MM.1S (cell line): ENCODE measurements around the gene CNTNAP2.

Source experiments
- DNase-seq: peaks from one replicate; pipeline ENCODE4 v3.0.0-alpha.2; 2015
- H2AFZ ChIP-seq: fragments of 300-600 bp; sonication (generic); 2 replicates; pipeline ENCODE4 v1.6.0; 2016; ENCODE audit warnings: antibody characterized with exemption, low read length
- H3F3A ChIP-seq: fragments of 300-600 bp; sonication (generic); 2 replicates; pipeline ENCODE4 v1.6.1; 2016; ENCODE audit warnings: mild to moderate bottlenecking, antibody characterized with exemption, low read length, moderate library complexity, mixed read lengths; ENCODE audit not compliant: insufficient read depth
- H3K27ac ChIP-seq: fragments of 300-600 bp; sonication (generic); 2 replicates; pipeline ENCODE4 v1.5.1; 2016; ENCODE audit warnings: mild to moderate bottlenecking, low read length
- H3K27me3 ChIP-seq: fragments of 300-600 bp; sonication (generic); replicated peaks from 2 replicates; pipeline ENCODE4 v1.6.0; 2016; ENCODE audit warnings: low read length; ENCODE audit not compliant: insufficient read depth
- H3K36me3 ChIP-seq: fragments of 300-600 bp; sonication (generic); replicated peaks from 2 replicates; pipeline ENCODE4 v1.6.1; 2016; ENCODE audit warnings: mild to moderate bottlenecking, low read length, mixed read lengths; ENCODE audit not compliant: insufficient read depth
- H3K4me1 ChIP-seq: fragments of 300-600 bp; sonication (generic); 2 replicates; pipeline ENCODE4 v1.6.1; 2016; ENCODE audit warnings: low read length, mixed read lengths
- H3K4me2 ChIP-seq: fragments of 300-600 bp; sonication (generic); 2 replicates; pipeline ENCODE4 v1.6.0; 2016; ENCODE audit warnings: low read depth, low read length
- H3K4me3 ChIP-seq: fragments of 300-600 bp; sonication (generic); 2 replicates; pipeline ENCODE4 v1.5.1; 2016; ENCODE audit warnings: low read length, mixed read lengths
- H3K79me2 ChIP-seq: fragments of 300-600 bp; sonication (generic); 2 replicates; pipeline ENCODE4 v1.6.1; 2016; ENCODE audit warnings: mixed run types, low read length, mixed read lengths
- H3K9ac ChIP-seq: fragments of 300-600 bp; sonication (generic); 2 replicates; pipeline ENCODE4 v1.6.1; 2016; ENCODE audit warnings: low read length, mixed read lengths
- H3K9me2 ChIP-seq: fragments of 300-600 bp; sonication (generic); replicated peaks from 2 replicates; pipeline ENCODE4 v1.6.1; 2016; ENCODE audit warnings: mild to moderate bottlenecking, low read length, mixed read lengths; ENCODE audit not compliant: insufficient read depth
- H3K9me3 ChIP-seq: fragments of 300-600 bp; sonication (generic); replicated peaks from 2 replicates; pipeline ENCODE4 v1.6.1; 2016; ENCODE audit warnings: mild to moderate bottlenecking, low read length, mixed read lengths; ENCODE audit not compliant: insufficient read depth
- H4K20me1 ChIP-seq: fragments of 300-600 bp; sonication (generic); 2 replicates; pipeline ENCODE4 v1.6.1; 2016; ENCODE audit warnings: mild to moderate bottlenecking, low read length, moderate library complexity, mixed read lengths; ENCODE audit not compliant: insufficient read depth
- EZH2 ChIP-seq: fragments of 300-600 bp; sonication (generic); optimal IDR thresholded peaks from 2 replicates; pipeline ENCODE3; 2017; ENCODE audit warnings: low read depth, mild to moderate bottlenecking, antibody characterized with exemption, low read length, mixed read lengths
- EZH2phosphoT487 ChIP-seq: fragments of 300-600 bp; sonication (generic); IDR thresholded peaks from 2 replicates; pipeline ENCODE4 v1.6.1; 2018; ENCODE audit warnings: antibody characterized with exemption, low read length
- TF ChIP-seq, protein P1 (sequence below): fragments of 300-600 bp; sonication (generic); IDR thresholded peaks from 2 replicates; pipeline ENCODE4 v1.5.1; 2016; ENCODE audit warnings: antibody characterized with exemption, low read length, mixed read lengths

Gene CNTNAP2

DNA sequence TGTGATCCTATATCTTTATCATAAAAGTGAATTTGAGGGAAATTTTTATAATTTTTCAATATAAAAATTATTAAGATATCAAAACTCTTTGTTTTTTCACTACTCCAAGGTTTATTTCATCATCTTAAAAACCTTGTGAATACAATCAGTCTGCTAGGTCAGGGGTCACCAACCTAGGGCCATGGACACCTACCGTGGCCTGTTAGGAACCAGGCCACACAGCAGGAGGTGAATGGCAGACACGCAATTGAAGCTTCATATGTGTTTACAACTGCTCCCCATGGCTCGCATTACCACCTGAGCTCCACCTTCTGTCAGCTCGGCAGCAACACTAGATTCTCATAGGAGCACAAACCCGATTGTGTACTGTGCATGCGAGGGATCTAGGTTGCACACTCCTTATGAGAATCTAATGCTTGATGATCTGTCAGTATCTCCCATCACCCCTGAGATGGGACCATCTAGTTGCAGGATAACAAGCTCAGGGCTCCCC is 2202.8 kb downstream of the CNTNAP2 start:
- no peak for TF ChIP-seq EZH2phosphoT487
- TF ChIP-seq EZH2, result no peak
- TF ChIP-seq, protein P1, sequence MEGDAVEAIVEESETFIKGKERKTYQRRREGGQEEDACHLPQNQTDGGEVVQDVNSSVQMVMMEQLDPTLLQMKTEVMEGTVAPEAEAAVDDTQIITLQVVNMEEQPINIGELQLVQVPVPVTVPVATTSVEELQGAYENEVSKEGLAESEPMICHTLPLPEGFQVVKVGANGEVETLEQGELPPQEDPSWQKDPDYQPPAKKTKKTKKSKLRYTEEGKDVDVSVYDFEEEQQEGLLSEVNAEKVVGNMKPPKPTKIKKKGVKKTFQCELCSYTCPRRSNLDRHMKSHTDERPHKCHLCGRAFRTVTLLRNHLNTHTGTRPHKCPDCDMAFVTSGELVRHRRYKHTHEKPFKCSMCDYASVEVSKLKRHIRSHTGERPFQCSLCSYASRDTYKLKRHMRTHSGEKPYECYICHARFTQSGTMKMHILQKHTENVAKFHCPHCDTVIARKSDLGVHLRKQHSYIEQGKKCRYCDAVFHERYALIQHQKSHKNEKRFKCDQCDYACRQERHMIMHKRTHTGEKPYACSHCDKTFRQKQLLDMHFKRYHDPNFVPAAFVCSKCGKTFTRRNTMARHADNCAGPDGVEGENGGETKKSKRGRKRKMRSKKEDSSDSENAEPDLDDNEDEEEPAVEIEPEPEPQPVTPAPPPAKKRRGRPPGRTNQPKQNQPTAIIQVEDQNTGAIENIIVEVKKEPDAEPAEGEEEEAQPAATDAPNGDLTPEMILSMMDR, result no peak
- no peaks in the 10 kb centered on the region for H3K27me3 ChIP-seq
- no peaks in the 10 kb centered on the region for H3K4me1 ChIP-seq
- H3K27ac ChIP-seq, result no peak overlapping the region
- no peaks in the 10 kb centered on the region for H3K79me2 ChIP-seq
- no peak overlapping the region for H3K9ac ChIP-seq
- H2AFZ ChIP-seq, result no peak overlapping the region
- no peak overlapping the region for H3K4me2 ChIP-seq
- H3F3A ChIP-seq, result no peaks in the 10 kb centered on the region
- no peaks in the 10 kb centered on the region for H4K20me1 ChIP-seq
- no peaks in the 10 kb centered on the region for H3K36me3 ChIP-seq
- no peaks in the 10 kb centered on the region for H3K9me3 ChIP-seq
- no peak for DNase-seq
- H3K9me2 ChIP-seq, result no peaks in the 10 kb centered on the region
- no peak overlapping the region for H3K4me3 ChIP-seq

DNA sequence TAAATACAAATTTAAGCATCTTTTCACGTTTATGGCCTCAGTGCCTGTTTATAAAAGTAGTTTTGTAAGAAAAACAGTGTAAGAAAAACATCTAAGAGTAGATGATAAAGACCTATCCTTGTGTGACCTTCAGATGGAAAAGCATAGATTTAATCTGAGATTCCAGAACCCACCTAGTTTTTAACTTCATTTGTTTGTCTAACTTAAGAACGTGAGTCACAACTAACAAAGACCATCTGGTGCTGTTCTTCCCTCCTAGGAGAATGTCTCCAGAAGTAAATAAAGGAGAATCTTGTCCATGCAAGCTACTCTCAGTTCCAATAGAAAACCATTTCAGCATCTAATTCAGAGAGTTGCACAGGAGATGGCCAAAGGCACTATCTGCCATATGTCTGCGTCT is 2208.6 kb downstream of the CNTNAP2 start:
- no peak for TF ChIP-seq EZH2
- TF ChIP-seq, protein P1, result no peak
- Histone ChIP-seq H3K4me2 (no peak overlapping the region), H3K27ac (no peak overlapping the region), H3K36me3 (no peaks in the 10 kb centered on the region), H3K9me2 (no peaks in the 10 kb centered on the region), H3K4me1 (no peaks in the 10 kb centered on the region), H4K20me1 (no peaks in the 10 kb centered on the region), H3K9ac (no peak overlapping the region), H3K79me2 (no peaks in the 10 kb centered on the region), H3K4me3 (no peak overlapping the region), H2AFZ (no peak overlapping the region), H3K27me3 (no peaks in the 10 kb centered on the region), H3F3A (no peaks in the 10 kb centered on the region), H3K9me3 (no peaks in the 10 kb centered on the region)
- DNase-seq, result no peak

DNA sequence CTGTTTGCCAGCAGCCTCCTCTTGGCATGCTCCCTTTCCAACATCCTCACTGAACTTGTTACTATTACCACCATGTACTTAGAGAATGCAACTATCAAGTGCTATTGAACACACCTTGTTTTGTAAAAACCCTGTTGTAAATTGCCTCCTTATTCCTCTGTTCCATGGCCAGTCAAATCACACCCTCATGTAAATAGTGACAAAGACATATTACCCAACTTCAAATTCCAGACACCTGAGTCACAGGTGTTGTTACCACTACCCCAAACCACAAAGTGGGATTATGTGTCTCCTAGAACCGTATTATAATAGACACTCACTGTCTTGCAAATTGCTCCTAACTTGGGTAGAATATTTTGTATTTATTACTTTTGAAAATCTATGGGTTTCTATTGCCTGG is 2210.8 kb downstream of the CNTNAP2 start:
- Histone ChIP-seq H3F3A (no peaks in the 10 kb centered on the region), H4K20me1 (no peaks in the 10 kb centered on the region), H3K27ac (no peak overlapping the region), H3K9me2 (no peaks in the 10 kb centered on the region), H3K9me3 (no peaks in the 10 kb centered on the region), H2AFZ (no peak overlapping the region), H3K36me3 (no peaks in the 10 kb centered on the region), H3K4me2 (no peak overlapping the region), H3K4me1 (no peaks in the 10 kb centered on the region), H3K4me3 (no peak overlapping the region), H3K27me3 (no peaks in the 10 kb centered on the region), H3K79me2 (no peaks in the 10 kb centered on the region), H3K9ac (no peak overlapping the region)
- DNase-seq, result no peak
- TF ChIP-seq, protein P1, result no peak
- no peak for TF ChIP-seq EZH2
- no peak for TF ChIP-seq EZH2phosphoT487
